Stimulated activated naive CD4-positive, alpha-beta T cell (primary cell): ENCODE measurements around the gene MITF.
"Not testable (repeated sequence)": the region's sequence is repeated elsewhere in the genome, so short reads cannot be mapped to it uniquely, and the experiment has no call there.

ENCODE experiments used
- DNase-seq, 6 experiments: peaks; one replicate each; lab custom pipeline; 2025; lab: John Stamatoyannopoulos, UW

Gene MITF

GRCh38 chr3:69914395-69914794 lies 175.1 kb downstream of the MITF start:
- DNase-seq: no peak

- no peak for DNase-seq
Observed at GRCh38 chr3:69915726-69916125, 176.5 kb downstream of the MITF start.

GRCh38 chr3:69920009-69920408 lies 180.7 kb downstream of the MITF start:
- DNase-seq: not testable (repeated sequence)

GRCh38 chr3:69921651-69922050 lies 182.4 kb downstream of the MITF start:
- no peak for DNase-seq

- DNase-seq: no peak
Observed at GRCh38 chr3:69922521-69923000, 183.3 kb downstream of the MITF start.

GRCh38 chr3:69925506-69925905 lies 186.2 kb downstream of the MITF start:
- no peak for DNase-seq

- no peak for DNase-seq
Observed at GRCh38 chr3:69926385-69926784, 187.1 kb downstream of the MITF start.

GRCh38 chr3:69927571-69927970 lies 188.3 kb downstream of the MITF start:
- no peak for DNase-seq

- DNase-seq: no peak
Observed at GRCh38 chr3:69929019-69929418, 189.8 kb downstream of the MITF start.

GRCh38 chr3:69930564-69930963 lies 191.3 kb downstream of the MITF start:
- no peak for DNase-seq

GRCh38 chr3:69932087-69932486 lies 192.8 kb downstream of the MITF start:
- DNase-seq: no peak

- no peak for DNase-seq
Observed at GRCh38 chr3:69932501-69932900, 193.2 kb downstream of the MITF start.

- DNase-seq: no peak
Observed at GRCh38 chr3:69934398-69934797, 195.1 kb downstream of the MITF start.

- DNase-seq: no peak
Observed at GRCh38 chr3:69936266-69936665, 197.0 kb downstream of the MITF start.

GRCh38 chr3:69938061-69938460 lies 198.8 kb downstream of the MITF start:
- no peak for DNase-seq

GRCh38 chr3:69938931-69939330 lies 199.7 kb downstream of the MITF start:
- DNase-seq: no peak

GRCh38 chr3:69941037-69941436 lies 201.8 kb downstream of the MITF start:
- no peak for DNase-seq

- DNase-seq: no peak
Observed at GRCh38 chr3:69941439-69942176, 202.3 kb downstream of the MITF start.

GRCh38 chr3:69944931-69945493 lies 205.7 kb downstream of the MITF start:
- DNase-seq: no peak

- DNase-seq: no peak
Observed at GRCh38 chr3:69948246-69948862, 209.1 kb downstream of the MITF start.

GRCh38 chr3:69951616-69952015 lies 212.4 kb downstream of the MITF start:
- no peak for DNase-seq

- DNase-seq: no peak
Observed at GRCh38 chr3:69959581-69959980, 220.3 kb downstream of the MITF start.

- no peak for DNase-seq
Observed at GRCh38 chr3:69961706-69962439, 222.6 kb downstream of the MITF start.
